HepG2 (cell line): ENCODE results near the gene PFKP.

Experiments
- ATF3 ChIP-seq: sonication (generic); formaldehyde crosslinking; IDR thresholded peaks from 2 replicates; pipeline ENCODE4 v1.4.0; 2020; ENCODE audit warnings: missing genetic modification reagents
- CTCF ChIP-seq: sonication (generic); formaldehyde crosslinking; IDR thresholded peaks from 2 replicates; pipeline ENCODE4 v1.5.0; 2020; ENCODE audit warnings: mild to moderate bottlenecking, missing genetic modification reagents, moderate library complexity
- DPF2 ChIP-seq: sonication (generic); formaldehyde crosslinking; IDR thresholded peaks from 2 replicates; pipeline ENCODE4 v1.4.0; 2020; ENCODE audit warnings: mild to moderate bottlenecking, low read depth, missing genetic modification reagents, borderline replicate concordance
- EZH2 ChIP-seq: conservative IDR thresholded peaks from 2 replicates; pipeline ENCODE4 v1.6.1; 2012; ENCODE audit warnings: mild to moderate bottlenecking, low read depth, low read length, moderate library complexity
- HOMEZ ChIP-seq: IDR thresholded peaks from 2 replicates; pipeline ENCODE4 v1.6.1; 2016; ENCODE audit warnings: low read depth
- PHF21A ChIP-seq: sonication (generic); formaldehyde crosslinking; IDR thresholded peaks from 2 replicates; pipeline ENCODE4 v1.5.0; 2020; ENCODE audit warnings: mild to moderate bottlenecking, missing genetic modification reagents
- STAT5B ChIP-seq: sonication (generic); formaldehyde crosslinking; IDR thresholded peaks from 2 replicates; pipeline ENCODE4 v1.4.0; 2020; ENCODE audit warnings: missing genetic modification reagents
- YY1 ChIP-seq: IDR thresholded peaks from 2 replicates; pipeline ENCODE4 v1.6.1; 2011; ENCODE audit warnings: low read length, low read depth, moderate library complexity, mild to moderate bottlenecking; ENCODE audit not compliant: insufficient read depth, insufficient replicate concordance
- ZBTB7A ChIP-seq: sonication (generic); formaldehyde crosslinking; IDR thresholded peaks from 2 replicates; pipeline ENCODE4 v1.8.0; 2022; ENCODE audit warnings: mild to moderate bottlenecking, missing genetic modification reagents

GRCh38 chr10:3045471-3046209 lies 21.7 kb upstream of the PFKP start:
- TF ChIP-seq ATF3 (CRISPR knock-in tag) (no peak), HOMEZ (CRISPR knock-in tag) (no peak), CTCF (no peak), YY1 (no peak), STAT5B (CRISPR knock-in tag) (no peak), DPF2 (CRISPR knock-in tag) (no peak), PHF21A (CRISPR knock-in tag) (no peak), EZH2 (no peak), ZBTB7A (CRISPR knock-in tag) (no peak)
